Measurements from ENCODE around the gene TMC5.

TMC5 gene

GRCh38 chr16:19548144-19548543, 130.5 kb downstream of the TMC5 start:
- no peak for DNase-seq
